Gastrocnemius medialis (tissue), 4 donors: ENCODE results near the gene FICD. TPM values are rescaled to one million over a fixed set of nuclear protein-coding genes. Genes with fewer than 3 reads are reported as not detected.

Experiments used
- ATAC-seq, 2 donors: fragments of 150-250 bp; one replicate each; pipeline ENCODE4 v1.9.1; 2016
- DNase-seq, 2 donors: peaks; one replicate each; pipeline ENCODE4 v3.0.0-alpha.2; 2019
- H3K27ac ChIP-seq, 4 donors: fragments of 200-600 bp; sonication (generic); 1 replicate in 1 of 4; 2 replicates in 3 of 4; pipeline ENCODE4 v1.5.1; 2016 to 2018; ENCODE audit warnings: mild to moderate bottlenecking in 2 of 4, moderate library complexity in 1 of 4
- H3K27me3 ChIP-seq, 3 donors: fragments of 200-600 bp; sonication (generic) in 2 of 3; 1 replicate in 1 of 3; 2 replicates in 2 of 3; pipeline versions ENCODE4 v1.5.1 to v1.6.0; 2016 to 2019; ENCODE audit warnings: mild to moderate bottlenecking in 1 of 3, moderate library complexity in 1 of 3
- H3K36me3 ChIP-seq, 2 donors: fragments of 200-600 bp; sonication (generic) in 1 of 2; one replicate each; pipeline ENCODE4 v1.5.1; 2017 to 2018
- H3K4me1 ChIP-seq, 2 donors: fragments of 200-600 bp; sonication (generic) in 1 of 2; one replicate each; pipeline ENCODE4 v1.5.1; 2016 to 2017; ENCODE audit warnings: mild to moderate bottlenecking in 2 of 2
- H3K4me3 ChIP-seq, 4 donors: fragments of 200-600 bp; sonication (generic) in 3 of 4; 1 replicate in 1 of 4; 2 replicates in 3 of 4; pipeline ENCODE4 v1.5.1; 2016 to 2019; ENCODE audit warnings: mild to moderate bottlenecking in 2 of 4
- H3K9me3 ChIP-seq, 3 donors: fragments of 200-600 bp; sonication (generic) in 2 of 3; 1 replicate in 1 of 3; 2 replicates in 2 of 3; pipeline ENCODE4 v1.5.1; 2016 to 2019
- CTCF ChIP-seq, 5 experiments: fragments of 450-650 bp in 3 of 5; fragments of 200-600 bp in 2 of 5; sonication (generic) in 2 of 5; IDR thresholded peaks in 4 of 5; conservative IDR thresholded peaks in 1 of 5; 1 replicate in 4 of 5; 2 replicates in 1 of 5; pipeline ENCODE4 v1.5.1; 2016 to 2019; ENCODE audit warnings: antibody characterized with exemption in 5 of 5, mild to moderate bottlenecking in 3 of 5, moderate library complexity in 3 of 5
- POLR2A ChIP-seq, 2 donors: fragments of 450-650 bp; IDR thresholded peaks; one replicate each; pipeline ENCODE4 v1.6.1; 2017; ENCODE audit warnings: antibody characterized with exemption in 2 of 2, mild to moderate bottlenecking in 2 of 2, moderate library complexity in 2 of 2
- in situ Hi-C, 4 donors: fragments of 200-750 bp; cut with MboI; loops; one replicate each; pipeline versions ENCODE4 v1.15.0 to v1.8.0; 2017; ENCODE audit warnings: low sequenced_read_pairs in 4 of 4
- intact Hi-C: fragments of 100-400 bp; cut with DNase I; formaldehyde crosslinking; loops from one replicate; pipeline ENCODE4 v1.15.1; 2023; ENCODE audit warnings: low total_unique reads
- total RNA-seq, 4 donors: library from RNA; depleted of rRNA; stranded (reverse); fragments of >200 nt; gene quantifications; one replicate each; pipeline versions ENCODE4 v1.1.0 to v1.2.3, GENCODE V29; 2016

Gene FICD
- total RNA-seq, 4 donors from 2014 or later = 3.1 to 4.6 (median 3.6) TPM

- Histone ChIP-seq H3K27ac (no peak overlapping the region), H3K4me1 (peaks cover 8 to 13% of the 10 kb centered on the region in 2 donors), H3K36me3 (no peaks in the 10 kb centered on the region), H3K4me3 (no peak overlapping the region), H3K9me3 (no peaks in the 10 kb centered on the region), H3K27me3 (no peaks in the 10 kb centered on the region)
- no peak for ATAC-seq
- DNase-seq = no peak
- in situ Hi-C loops (loop anchor here in 1 of 4 donors (25.0 kb wide), 1 partner anchor 823 kb away; the partner anchor contains the start of gene PWP1), intact Hi-C loops (loop anchor here (5.0 kb wide), 2 partner anchors 518 to 748 kb away; partner anchors contain the start of gene PRDM4)
- TF ChIP-seq POLR2A (IDR thresholded peaks at IDR 0.05) (no peak), CTCF (IDR thresholded peaks at IDR 0.05 in 4 of 5, conservative IDR thresholded peaks at IDR 0.05 in 1 of 5) (no peak)
Observed at GRCh38 chr12:108509806-108510205, 5.3 kb upstream of the FICD start.

- Histone ChIP-seq H3K27ac (no peak overlapping the region), H3K27me3 (no peaks in the 10 kb centered on the region), H3K4me1 (peaks cover 11 to 16% of the 10 kb centered on the region in 2 donors), H3K4me3 (no peak overlapping the region), H3K9me3 (no peaks in the 10 kb centered on the region), H3K36me3 (no peaks in the 10 kb centered on the region)
- DNase-seq (no peak), ATAC-seq (no peak)
- intact Hi-C loops = loop anchor here (5.0 kb wide), 2 partner anchors 519 to 749 kb away; partner anchors contain the start of gene PRDM4
- in situ Hi-C loops = loop anchor here in 1 of 4 donors (25.0 kb wide), 1 partner anchor 824 kb away; the partner anchor contains the start of gene PWP1
- no peak for TF ChIP-seq POLR2A (IDR thresholded peaks at IDR 0.05)
Observed at GRCh38 chr12:108510836-108511235, 4.2 kb upstream of the FICD start.

GRCh38 chr12:108511633-108512540 lies 3.2 kb upstream of the FICD start:
- intact Hi-C loops (loop anchor here (5.0 kb wide), 2 partner anchors 520 to 750 kb away; partner anchors contain the start of gene PRDM4), in situ Hi-C loops (loop anchor here in 1 of 4 donors (25.0 kb wide), 1 partner anchor 825 kb away; the partner anchor contains the start of gene PWP1)
- ATAC-seq (no peak), DNase-seq (peak; percentile 32 to 47)
- Histone ChIP-seq H3K9me3 (no peaks in the 10 kb centered on the region), H3K4me3 (no peak overlapping the region), H3K27me3 (no peaks in the 10 kb centered on the region), H3K27ac (no peak overlapping the region), H3K36me3 (peaks cover 0 to under 1% of the 10 kb centered on the region in 2 donors), H3K4me1 (peaks cover 16 to 19% of the 10 kb centered on the region in 2 donors)
- TF ChIP-seq POLR2A (IDR thresholded peaks at IDR 0.05) = no peak
- peak; percentile 75 to 89 (median 82) for TF ChIP-seq CTCF (IDR thresholded peaks at IDR 0.05 in 4 of 5, conservative IDR thresholded peaks at IDR 0.05 in 1 of 5)

- Histone ChIP-seq H3K36me3 (peaks cover 0 to 25% of the 10 kb centered on the region in 2 donors), H3K4me3 (peak overlapping the region; percentile 49 to 97 (median 84)), H3K27ac (peak overlapping the region; percentile 27 to 79 (median 49)), H3K4me1 (peaks cover 16 to 19% of the 10 kb centered on the region in 2 donors), H3K9me3 (no peaks in the 10 kb centered on the region), H3K27me3 (no peaks in the 10 kb centered on the region)
- no peak for TF ChIP-seq CTCF (IDR thresholded peaks at IDR 0.05 in 4 of 5, conservative IDR thresholded peaks at IDR 0.05 in 1 of 5)
- TF ChIP-seq POLR2A (IDR thresholded peaks at IDR 0.05) = no peak
- DNase-seq (no peak), ATAC-seq (peak; percentile 3 to 23)
- intact Hi-C loops = loop anchor here (5.0 kb wide), 2 partner anchors 522 to 752 kb away; partner anchors contain the start of gene PRDM4
- in situ Hi-C loops = loop anchor here in 1 of 4 donors (25.0 kb wide), 1 partner anchor 827 kb away; the partner anchor contains the start of gene PWP1
Observed at GRCh38 chr12:108514468-108514972, 557 bp upstream of the FICD start.
